Measurements from ENCODE around the gene C12orf76.
"Not testable (repeated sequence)": the region's sequence is repeated elsewhere in the genome, so short reads cannot be mapped to it uniquely, and the experiment has no call there.

The C12orf76 gene

GRCh38 chr12:110023059-110023980, 25.0 kb downstream of the C12orf76 start:
- DNase-seq (ENCODE audit: low read depth), result no peak

DNA sequence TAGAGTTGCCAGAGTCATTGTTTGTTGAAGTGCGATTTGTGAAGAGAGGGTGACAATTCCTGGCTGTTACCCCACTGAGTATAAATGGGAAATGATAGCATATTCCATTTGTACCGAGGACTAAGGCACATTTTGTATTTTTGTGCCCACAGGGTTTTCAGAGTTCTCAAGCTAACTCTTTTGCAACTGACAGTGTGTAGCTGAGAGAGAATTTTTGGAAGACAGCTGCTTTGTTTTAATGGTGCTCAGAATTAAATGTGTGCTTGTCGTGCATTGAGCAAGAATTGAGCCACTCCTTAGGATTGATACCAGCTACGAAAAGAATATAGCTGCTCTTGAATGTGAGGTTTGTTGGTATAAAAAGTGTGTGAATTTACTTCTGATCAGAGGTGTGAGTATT, 27.4 kb downstream of the C12orf76 start:
- no peak for DNase-seq (ENCODE audit: low read depth)

- no peak for DNase-seq (ENCODE audit: low read depth)
These were observed 33.2 kb downstream of the C12orf76 start for GRCh38 chr12:110015132-110015531.

GRCh38 chr12:110012659-110013058, 35.7 kb downstream of the C12orf76 start:
- DNase-seq (ENCODE audit: low read depth), result no peak

DNA sequence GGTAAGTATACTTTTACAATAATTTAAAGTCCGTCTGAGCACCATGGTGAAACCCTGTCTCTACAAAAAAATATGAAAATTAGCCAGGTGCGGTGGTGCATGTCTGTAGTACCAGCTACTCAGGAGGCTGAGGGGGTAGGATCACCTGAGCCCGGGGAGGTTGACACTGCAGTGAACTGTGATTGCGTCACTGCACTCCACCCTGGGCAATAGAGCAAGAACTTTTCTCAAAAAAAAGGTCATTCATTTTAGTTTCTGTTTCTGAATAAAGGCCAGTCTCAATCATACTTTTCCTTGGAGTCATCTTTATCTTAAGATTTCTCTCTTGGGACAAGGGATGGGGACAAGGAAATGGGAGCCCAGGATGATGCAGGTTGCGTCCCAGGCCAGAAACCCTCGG, 36.2 kb downstream of the C12orf76 start:
- no peak for DNase-seq (ENCODE audit: low read depth)

DNA sequence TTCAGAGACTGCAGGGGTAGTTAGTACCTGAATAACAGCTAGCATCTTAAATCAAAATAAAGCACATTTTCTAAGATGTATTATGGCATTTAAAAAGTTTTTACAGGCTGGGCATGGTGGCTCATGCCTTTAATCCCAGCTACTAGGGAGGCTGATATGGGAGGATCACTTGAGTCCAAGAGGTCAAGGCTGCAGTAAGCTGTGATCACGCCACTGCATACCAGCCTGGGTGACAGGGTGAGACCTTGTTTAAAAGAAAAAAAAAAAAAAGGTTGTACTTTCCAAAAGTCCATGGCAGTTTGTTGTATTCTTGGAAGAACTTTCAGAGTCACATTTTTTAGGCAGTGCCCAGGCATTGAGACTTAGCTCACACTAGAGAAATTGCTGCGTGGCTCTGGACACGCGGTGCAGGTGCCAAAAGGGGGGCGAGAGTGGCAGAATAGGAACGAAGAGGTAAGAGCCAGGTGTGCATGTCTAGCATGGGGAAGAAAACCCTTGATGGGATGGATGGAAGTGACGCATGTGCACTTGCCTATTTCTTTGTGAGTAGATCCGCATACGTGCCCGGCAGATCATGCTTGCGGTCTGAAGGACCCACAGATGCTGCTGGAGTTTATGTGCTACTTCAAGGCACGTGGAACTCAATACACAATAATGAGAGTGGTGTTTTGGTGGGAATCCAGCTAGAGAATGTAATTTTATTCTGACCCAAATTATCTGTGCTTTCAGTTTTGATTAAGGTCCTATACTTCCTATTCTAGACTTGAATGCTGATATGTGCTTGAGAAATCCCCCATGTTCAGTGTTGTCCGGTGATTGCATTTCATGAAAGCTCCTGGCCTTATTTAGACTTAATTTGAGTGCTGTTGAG, 37.2 kb downstream of the C12orf76 start:
- DNase-seq (ENCODE audit: low read depth), result no peak

- DNase-seq (ENCODE audit: low read depth), result not testable (repeated sequence)
These were observed 39.5 kb downstream of the C12orf76 start for GRCh38 chr12:110008681-110009398.

DNA sequence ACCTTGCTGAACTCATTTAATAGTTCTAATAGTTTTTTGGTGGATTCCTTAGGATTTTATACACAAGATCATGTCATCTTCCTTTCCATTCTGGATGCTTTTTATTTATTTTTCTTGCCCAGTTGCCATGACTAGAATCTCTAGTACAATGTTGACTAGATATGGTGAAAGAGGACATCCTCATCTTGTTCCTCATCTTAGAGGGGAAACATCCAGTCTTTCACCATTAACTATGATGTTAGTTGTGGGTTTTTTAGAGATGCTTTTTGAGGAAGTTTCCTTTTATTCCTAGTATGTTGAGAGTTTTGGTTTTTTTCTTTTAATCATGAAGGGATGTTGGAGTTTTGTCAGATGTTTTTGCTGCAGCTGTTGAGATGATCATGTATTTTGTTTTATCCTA, 40.4 kb downstream of the C12orf76 start:
- DNase-seq (ENCODE audit: low read depth), result no peak

DNA sequence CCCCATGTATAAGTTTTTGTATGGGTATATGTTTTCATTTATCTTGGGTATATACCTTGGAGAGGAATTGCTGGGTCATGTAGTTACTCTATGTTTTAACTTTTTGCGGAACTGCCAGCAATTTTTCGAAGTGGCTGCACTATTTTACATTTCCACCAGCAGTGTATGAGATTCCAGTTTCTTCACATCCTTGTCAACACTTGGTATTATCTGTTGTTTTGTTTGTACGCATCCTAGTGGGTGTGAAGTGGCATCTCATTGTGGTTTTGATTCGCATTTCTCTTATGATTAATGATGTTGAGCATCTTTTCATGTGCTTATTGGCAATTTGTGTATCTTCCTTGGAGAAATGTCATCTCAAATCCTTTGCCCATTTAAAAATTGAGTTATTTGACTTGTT, 42.2 kb downstream of the C12orf76 start:
- DNase-seq (ENCODE audit: low read depth), result no peak

- DNase-seq (ENCODE audit: low read depth), result no peak
These were observed 42.9 kb downstream of the C12orf76 start for GRCh38 chr12:110005319-110005973.

GRCh38 chr12:110004598-110004997, 43.7 kb downstream of the C12orf76 start:
- no peak for DNase-seq (ENCODE audit: low read depth)

DNA sequence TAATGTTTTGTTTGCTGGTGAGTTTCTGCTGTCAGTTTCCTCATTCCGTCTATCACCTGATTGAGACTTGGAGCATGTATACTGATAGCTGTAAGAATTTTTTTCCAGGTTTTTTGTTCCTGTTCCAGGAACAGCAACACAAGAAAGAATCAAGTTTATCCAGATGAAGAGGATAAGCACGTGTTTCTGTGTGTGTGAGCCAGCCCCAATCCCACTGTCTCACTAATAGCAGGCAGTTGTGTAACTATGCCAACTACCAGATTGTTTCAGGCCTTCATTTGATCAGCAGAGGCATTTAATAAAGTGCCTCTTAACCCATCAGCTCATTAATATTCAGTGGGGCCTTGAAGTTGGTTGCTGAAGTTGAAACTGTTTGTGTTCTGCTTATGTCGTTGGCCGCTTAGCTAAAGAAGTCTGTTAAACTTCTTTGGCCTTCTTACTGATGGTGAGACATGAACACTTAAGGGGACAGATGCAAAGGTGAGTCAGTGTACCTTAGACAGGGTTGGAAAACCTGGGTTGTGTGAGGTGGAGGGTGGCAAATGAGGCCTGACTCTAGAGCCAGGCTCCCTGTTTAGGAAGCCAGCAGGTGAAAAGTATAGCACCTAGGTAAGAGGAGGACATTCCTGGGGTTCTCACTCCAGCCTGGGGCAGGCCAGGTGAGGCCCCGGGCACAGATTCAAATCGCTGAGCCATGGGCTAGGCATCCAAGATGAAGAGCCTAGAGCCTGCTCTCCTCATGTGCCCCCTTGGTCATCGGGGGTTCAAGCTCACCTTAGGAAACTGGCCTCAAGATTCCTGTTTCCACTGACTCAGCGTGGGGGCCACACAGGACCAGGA, 45.4 kb downstream of the C12orf76 start:
- DNase-seq (ENCODE audit: low read depth), result no peak

DNA sequence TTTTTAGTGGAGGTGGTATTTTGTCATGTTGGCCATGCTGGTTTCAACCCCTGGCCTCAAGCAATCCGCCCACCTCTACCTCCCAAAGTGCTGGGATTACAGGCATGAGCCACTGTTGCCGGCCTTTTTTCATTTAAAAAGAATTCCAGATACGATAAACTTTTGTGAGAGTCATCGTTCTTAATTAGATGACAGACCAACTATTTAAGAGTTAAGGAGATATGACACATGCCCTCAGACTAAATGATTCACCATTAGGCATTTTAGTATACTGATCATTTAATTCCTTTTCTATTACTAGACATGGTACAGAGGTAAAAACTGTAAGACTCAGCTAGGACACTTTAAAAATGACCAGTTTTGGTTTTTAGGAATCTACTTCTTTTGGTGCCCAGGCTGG, 46.7 kb downstream of the C12orf76 start:
- DNase-seq (ENCODE audit: low read depth), result no peak

DNA sequence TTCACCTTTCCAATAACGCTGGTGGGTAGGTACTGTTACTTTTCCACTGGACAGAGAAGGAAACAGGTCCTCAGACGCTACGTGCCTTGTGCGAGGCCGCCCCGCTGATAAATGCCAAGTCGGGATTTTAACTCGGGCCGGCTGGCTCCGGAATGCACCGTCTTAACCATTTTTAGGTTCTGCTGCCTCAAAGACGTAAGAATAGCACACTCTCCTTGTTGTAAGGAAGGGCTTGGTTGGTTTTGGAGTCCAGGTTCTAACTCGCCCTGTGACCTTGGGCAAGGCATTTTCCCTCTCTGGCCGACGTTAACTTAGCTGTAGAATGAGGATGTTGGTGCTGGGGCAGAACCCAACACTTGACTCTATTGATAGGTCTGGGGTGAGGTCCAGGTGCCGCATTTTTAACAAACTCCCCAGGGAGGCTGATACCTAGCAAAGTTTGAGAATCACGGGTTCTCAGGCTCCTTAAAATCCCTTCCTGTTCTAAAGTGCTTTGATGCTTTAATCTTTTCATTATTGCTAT, 48.3 kb downstream of the C12orf76 start:
- no peak for DNase-seq (ENCODE audit: low read depth)

DNA sequence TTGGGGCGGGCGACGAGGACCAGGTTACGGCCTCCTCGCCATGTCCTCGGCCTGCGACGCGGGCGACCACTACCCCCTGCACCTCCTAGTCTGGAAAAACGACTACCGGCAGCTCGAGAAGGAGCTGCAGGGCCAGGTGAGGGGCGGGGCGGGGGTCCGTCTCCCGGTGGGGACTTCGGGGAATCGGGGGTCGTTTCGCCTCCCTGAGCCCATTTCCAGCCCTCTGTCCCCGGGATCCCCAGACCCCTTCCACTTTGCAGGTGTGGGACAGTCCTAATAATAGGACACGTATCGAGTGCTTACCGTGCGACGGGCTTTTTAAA, 48.7 kb downstream of the C12orf76 start:
- DNase-seq (ENCODE audit: low read depth), result no peak

GRCh38 chr12:109998904-109999648, 49.2 kb downstream of the C12orf76 start, which contains the start of gene ANKRD13A:
ANKRD13A (plus strand) TSS chr12:109999430; CDS start chr12:109999689, 259 bp downstream.
- DNase-seq (ENCODE audit: low read depth), result peak; percentile 74

GRCh38 chr12:109998241-109998903, 50.0 kb downstream of the C12orf76 start:
- DNase-seq (ENCODE audit: low read depth), result no peak

GRCh38 chr12:109997393-109997792, 50.9 kb downstream of the C12orf76 start:
- DNase-seq (ENCODE audit: low read depth), result no peak

GRCh38 chr12:109996483-109996853, 51.9 kb downstream of the C12orf76 start:
- DNase-seq (ENCODE audit: low read depth), result no peak

All from activated T-cell treated with anti-CD3 and anti-CD28 coated beads for 1 hour (primary cell).